ENCODE data around the gene OLFML2A.
"Not testable (repeated sequence)": the region's sequence is repeated elsewhere in the genome, so short reads cannot be mapped to it uniquely, and the experiment has no call there.

OLFML2A gene

DNA sequence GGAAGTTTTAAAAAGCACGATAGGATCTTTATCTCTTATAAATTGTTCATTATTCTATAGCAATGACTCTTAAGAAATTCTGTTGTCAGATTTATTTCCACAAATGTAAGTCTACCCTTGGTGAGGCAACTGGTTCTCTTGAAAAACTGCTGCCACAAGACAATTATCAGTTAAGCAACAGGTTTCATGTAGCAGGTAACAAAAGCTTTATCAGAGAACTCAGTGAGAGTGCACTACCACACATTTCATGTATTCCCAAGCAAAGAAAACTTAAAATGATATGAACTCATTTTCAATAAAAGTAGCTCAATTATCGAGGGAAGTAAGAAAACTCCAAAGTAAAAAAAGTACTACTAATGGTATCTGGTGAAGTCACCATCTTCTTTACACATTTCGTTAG, 15.2 kb upstream of the OLFML2A start:
- DNase-seq: no peak

DNA sequence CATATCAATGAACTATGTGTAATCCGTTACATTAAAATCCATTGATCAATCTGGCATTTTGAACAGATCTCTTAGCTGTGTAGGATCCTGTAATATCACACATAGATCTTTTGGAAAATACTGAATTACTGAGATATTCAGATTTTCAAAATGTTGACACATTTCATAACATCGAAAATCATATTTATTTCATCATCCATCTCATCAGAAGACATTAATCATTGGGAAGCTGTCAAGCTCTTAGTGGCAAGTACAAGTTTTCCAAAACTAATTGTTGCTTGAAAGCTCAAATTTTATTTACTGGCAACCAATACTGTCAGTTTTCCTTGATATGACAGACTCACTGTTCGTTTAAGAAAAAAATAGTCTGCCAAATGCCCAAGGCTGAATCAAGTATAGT, 14.3 kb upstream of the OLFML2A start:
- no peak for DNase-seq

DNA sequence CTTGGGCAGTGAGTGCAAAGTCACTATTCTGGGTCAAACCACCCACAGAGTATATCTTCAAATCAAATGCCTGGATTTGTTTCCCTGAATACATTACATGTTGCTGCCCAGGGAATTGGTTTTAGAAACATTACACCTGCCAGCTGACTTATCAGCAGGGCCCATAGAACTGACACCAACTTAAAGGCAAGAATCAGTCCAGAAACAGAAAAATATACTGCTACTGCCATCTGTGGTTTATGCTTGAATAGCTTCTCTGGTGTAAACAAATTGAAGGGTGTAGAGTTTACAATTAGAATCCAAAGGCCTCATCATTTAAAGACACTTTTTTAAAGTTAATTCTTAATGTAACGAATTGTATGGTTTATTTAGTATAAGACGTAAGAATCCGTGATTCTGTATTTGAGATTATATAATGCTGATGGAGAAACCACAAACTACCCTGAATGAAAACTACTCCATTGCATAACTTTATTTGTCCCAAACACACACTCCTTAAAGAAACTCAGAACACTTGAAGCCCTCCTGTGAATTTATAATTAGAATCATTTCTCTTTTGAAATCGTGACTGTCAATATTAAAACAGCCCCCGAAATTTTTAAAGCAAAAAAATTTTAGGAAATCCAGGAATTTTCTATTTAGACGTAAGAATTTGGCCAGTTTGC, 12.0 kb upstream of the OLFML2A start:
- DNase-seq: no peak

DNA sequence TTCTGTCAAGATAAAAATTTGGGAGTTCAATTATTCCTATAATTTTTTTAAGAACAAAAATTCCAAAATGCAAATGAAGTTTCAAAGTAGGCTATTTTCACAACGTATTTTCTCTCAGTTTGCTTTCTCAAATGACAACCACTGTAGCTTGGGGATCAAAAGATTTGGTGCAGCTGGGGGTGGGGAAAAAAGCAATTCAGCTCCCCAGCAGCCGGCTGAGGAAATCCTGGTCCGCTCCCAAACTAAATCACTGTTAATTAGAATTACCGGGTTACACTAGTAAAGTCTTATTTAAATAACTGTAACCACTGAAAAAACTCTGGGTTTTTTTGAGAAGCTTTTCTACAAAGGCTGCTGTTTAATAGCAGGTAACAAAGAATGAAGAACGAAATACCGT, 11.5 kb upstream of the OLFML2A start:
- no peak for DNase-seq

DNA sequence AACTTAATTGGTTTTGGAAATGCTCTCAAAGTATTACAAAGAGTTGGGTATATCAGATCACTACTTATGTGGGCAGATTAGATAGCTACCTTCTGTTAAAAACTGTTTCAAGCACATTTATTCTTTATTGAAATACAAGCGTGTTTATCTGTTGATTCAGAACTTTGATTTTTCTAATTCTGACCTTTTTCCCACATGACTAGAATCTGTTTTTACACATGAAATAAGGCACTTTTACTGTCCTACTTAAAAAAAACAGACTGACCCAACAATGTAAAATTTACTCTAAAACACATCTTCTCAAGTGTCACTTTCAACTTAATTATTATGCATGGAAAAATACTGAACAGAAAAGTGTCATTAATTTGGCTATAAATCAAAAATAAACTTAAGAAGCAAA, 10.6 kb upstream of the OLFML2A start:
- DNase-seq: no peak

DNA sequence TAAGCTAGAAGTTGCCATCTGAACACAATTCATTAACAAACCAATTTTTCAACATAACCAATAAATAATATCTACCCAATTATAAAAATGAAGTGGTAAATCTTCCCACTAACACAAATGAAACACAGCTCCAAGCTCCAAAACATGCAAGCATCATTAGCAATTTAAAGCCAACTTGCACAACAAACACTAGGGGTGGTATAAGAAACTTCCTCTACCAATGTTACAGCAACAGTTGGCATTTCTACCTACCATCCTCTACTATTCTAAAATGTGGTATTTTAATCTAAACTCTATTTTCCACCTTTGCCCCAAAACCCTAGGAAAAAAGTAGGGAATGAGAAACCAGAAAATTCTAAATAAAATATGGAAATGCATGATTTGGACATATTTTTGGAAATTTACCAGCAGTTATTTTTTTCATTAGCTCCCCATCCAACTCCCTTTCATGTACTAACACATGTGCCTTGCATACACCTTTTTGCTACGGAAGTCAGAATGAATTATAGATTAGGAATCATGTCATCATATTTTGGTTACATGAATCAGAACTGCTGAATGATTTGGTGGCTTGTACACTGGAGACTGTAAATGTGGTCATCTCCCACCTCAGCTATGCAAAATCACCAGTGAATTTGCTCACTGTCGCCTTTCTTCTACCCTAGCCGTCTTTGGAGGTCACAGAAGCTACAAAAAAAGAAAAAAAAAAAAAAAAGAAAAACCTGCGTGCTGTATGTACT, 9.9 kb upstream of the OLFML2A start:
- DNase-seq: no peak

DNA sequence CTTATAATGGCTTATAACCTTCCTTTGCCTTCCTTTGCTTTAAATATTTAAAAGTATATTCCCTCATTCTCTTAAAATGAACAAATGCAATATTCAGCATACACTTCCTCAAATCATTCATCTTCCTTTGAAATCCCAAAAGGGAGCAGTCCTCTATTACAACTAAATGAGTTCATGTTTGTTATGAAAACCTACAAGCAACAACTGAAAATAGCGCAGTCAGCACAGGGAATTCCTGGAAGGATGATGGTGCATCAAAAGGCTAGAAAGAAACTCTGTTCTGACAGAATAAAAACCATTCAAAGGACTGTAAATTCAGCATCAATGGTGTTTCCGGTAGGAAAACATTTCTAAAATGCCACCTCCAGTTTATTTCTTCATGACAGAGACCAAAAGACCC, 9.1 kb upstream of the OLFML2A start:
- DNase-seq: no peak

DNA sequence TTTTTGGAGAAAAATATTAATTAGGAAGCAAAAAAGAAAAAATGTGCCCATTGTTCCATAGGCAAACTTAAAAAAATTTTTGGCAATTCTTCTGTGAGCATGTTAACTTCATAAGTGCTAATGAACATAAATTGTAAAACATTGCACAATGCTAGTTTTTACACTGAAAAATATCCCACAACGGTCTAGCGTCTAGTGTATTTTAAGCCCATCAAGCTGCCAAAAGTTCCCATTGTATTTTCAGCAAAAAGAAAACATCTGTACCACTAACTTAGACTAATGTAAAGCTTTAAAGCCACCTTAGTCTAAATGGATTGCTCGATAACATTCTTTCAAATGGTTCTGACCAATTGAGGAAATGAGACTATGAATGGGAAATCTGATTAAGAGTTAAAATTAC, 8.6 kb upstream of the OLFML2A start:
- DNase-seq: no peak

DNA sequence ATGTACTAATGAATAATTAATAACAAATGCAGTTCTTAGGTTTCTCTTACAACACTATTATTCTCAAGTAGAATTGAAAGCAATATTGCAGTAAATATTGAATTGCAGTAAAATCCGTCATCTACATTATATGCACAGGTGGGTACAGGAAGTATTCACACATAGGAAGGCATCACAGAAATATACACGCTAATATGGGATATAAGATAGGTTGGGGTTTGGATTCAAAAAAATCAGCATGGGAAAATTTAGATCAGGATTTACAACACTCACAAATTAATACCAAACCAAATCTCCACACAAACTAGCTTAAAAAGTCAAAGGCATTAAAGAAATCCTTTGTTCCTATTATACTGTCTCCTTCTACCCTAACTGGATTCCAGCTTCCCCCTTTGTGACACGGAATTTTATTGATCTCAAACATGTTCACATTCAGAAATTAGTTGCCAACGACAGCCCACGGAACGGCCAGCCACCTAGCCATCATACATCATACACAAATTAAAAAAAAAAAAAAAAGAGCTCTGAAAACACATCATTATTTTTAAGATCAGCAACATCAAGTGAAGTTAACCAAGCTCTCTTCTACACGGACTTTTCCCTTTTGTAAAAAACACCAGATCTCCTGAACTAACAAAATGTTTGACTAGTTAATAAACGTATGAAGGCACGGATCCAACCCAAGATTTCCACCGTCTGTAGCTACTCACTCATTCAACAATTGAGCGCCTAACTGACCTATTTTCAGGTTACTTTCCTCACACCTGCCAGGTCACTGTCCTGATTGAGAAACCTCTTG, 8.0 kb upstream of the OLFML2A start:
- no peak for DNase-seq

DNA sequence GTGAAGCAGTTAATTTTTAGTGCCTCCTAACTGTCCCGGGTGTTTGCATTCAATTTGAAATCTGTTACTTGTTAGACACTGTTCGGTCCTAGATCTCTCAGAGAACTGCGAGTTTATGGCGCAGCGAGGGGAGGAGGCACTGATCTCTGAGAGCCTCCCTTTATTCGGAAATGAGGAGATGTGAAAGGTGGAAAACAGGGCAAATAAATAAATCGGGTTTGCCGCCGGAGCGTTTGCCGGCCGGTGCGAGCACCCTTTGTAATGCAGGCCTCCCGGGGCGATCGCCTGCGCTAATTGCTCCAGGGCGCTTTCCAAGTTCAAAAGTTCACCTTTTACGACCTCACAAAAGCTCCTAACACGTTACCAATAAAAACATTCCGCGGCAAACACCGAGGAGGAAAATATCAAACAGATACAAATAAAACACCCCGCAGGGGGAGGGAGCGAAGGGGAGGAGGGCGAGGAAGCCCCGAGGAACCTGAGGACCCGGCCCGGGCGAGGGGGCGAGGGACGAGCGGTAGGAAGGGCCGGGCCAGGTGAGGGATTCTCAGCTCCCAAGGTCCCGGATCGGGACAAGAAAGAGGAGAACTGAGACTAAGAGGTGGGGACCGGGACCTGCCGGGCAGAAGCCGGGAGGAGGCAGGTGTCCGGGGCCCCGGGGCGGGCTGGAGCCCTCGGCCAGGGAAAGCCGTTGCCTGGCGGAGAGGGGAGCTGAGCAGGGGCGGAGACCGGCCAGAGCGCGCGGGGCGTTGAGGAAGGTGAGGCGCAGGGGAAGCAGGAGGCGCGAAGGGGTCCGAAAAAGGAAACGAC, 7.2 kb upstream of the OLFML2A start:
- peak; percentile 66 for DNase-seq

DNA sequence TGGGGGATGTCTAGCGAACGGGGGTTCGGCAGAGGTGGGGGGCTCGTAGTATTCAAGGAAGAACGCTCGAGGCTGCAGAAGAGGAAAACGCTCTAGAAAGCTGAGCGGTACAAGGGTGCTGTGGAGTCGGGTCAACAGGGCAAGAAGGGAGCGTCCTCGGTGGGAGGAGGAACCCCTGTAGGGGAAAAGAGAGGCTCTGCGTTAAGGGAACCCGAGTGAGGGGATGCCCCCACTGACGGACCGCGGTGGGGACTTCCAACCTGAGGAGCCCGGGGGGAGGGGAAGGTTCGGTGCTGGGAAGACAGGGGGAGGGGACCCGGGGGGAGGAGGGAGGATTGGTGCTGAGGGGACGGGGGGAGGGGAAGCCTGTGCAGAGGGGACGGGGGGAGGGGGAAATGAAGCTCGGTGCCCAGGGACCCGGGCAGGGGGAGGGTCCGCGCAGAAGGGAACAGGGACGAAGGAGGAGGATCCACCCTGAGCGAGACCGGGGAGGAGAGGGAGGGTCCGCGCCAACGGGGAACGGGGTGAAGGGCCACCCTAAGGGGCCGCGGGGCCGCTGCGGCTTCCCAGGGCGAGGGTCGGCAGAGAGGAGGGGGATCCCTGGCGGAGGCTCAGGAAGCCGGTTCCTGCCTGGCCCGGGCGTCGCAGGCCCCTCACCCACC, 6.4 kb upstream of the OLFML2A start:
- DNase-seq: no peak

DNA sequence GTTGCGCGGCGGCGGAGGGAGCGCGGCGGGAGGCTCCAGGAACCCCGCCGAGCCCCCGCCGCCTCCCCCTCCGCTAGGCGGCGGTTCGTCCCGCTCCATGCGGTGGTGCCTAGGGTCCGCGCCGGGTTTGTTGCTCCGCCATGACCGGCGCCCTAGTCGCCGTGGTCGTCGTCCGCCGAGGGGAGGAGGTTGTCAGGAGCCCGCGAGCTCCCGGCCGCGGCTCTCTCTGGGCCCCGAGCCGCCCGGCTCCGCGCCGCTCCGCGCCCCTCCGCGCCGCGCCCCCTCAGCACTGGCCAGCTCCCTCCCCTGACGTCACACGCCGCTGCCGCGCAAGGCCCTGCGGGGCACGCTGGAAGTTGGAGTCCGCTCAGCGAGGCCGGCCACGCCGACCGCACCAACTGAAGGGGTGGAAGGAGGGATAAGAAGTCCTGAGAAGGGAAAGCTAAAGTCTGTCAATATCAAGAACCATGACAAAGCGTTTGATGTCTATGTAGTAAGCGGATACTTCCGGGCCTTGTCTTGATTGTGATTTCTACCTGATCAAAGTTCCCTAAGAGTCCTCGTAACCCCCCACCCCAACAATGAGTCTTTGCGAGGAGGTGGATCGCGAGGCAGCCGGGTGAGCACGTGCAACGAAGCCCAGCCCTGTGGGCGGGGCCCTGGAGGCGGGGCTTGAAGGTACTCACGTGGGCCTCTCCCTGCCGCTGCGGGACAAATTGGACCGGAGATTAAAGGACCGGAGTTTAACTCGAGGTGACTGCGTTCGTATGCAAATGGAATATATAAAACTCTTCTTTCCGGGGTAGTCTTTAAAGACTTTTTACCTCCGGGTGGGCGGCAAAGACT, 5.7 kb upstream of the OLFML2A start, which contains the start of gene NR6A1:
NR6A1 (minus strand) TSS at position 291 of the 846 bp plus-strand sequence.
- peak; percentile 95 for DNase-seq

DNA sequence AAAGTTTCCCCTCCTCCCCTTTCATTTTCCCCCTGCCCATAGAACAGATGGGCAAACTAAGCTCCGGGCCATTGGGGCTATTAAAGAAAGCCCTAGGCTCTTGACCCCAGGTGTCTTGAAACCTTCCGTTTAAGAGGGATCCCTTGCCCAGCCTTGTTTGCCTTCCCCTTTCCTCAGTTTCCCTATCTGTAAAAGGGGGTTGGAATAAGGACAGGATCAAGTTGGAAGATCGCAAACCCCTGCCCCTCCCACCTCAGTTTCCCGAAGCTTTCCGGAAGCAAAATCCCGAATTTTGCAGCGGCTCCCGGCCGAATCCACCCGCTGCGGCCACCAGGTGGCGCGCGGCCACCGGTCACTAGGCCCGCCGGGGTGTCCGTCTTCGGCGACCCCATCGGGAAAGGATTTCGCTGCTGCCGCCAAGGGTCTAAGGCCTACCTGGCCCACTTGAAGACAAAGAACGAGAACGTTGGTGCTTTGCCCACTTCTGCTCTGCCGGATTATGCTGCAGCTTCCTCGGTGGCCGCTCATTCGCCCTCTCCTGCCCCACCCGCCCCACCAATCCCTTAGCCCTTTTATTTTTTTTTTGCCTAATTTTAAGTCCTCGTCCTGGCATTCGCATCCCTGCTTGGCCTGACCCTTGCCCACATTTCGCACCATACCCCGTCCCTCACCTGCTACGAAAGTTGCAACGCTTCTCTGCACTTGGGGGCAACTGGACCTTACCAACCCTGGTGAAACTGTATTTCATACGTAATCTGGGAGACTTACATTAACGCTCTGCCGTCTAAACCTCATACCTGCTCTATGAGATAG, 4.9 kb upstream of the OLFML2A start:
- peak; percentile 80 for DNase-seq

DNA sequence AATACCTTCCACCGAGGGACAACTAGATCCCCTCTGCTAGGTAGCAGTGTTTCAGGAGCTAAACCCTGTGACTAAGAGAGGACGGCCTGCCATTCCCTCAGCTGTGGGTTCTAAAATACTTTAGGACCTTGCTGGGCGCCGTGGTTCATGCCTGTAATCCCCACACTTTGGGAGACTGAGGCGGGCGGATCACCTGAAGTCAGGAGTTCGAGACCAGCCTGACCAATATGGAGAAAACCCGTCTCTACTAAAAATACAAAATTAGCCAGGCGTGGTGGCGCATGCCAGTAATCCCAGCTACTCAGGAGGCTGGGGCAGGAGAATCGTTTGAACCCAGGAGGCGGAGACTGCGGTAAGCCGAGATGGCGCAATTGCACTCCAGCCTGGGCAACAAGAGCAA, 4.1 kb upstream of the OLFML2A start:
- not testable (repeated sequence) for DNase-seq

DNA sequence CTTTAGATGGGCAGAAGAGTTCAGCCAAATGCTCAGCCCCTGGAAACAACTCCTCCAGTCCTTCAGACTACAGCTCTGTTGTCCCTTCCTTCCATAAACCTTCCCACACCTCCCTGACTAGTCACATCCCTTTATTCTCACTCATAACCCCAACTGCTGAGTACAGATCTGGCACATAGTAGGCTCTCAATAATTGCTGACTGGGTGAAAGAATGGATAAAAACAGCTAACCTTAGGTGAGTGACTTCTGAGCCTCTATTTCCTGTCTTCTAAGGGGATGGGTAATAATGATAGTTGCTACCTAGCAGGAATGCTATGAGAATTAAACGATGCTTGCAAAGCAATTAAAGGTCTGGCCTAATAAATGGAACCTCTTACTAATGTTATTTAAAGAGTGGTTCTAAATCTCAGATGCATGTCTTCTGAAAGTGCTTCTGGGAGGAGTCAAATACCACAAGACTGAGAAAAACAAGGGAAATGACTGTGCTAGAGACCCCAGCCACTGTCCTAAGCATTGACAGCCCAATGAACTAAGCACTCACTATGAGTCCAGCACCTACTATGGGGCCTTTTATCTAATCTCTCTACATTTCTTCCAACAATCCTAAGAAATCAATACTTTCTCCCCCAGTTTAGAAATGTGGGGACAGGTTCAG, 3.3 kb upstream of the OLFML2A start:
- no peak for DNase-seq

DNA sequence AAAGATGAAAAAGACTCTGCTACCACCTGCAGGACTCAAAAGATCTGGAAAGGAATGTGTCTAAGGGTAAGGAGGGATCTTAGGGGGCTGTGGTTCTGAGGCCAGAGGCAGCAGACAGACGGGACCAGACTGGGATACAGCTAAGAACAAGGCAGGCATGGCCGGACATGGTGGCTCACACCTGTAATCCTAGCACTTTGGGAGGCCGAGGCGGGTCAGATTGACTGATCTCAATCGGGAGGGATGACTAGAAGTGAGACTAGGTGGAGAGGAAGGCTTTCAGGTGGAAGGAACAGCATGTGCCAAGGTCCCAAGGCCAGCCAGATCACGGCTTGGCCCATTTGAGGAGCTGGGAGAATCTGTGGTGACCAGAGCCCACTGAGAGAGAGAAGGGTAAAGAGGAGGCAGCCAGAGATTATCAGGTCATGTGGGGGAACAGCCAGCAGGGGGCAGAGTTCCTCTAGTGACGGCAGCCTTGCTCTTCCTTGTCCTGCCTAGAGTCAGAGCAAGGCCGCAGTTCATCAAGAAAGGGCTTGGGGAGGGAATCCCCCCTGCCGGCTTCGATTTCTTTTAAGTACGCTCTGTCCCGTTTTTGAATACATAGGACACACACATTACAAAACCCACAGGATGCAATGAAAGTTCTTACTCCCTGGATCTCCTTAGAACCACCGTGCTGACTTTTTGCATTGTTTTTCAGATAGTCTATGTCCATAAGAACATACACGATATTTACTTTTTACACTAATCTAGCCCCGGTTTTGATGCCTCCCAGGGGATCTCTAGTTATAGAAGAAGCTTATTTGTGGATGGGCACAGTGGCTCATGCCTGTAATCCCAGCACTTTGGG, 2.6 kb upstream of the OLFML2A start:
- peak; percentile 96 for DNase-seq

DNA sequence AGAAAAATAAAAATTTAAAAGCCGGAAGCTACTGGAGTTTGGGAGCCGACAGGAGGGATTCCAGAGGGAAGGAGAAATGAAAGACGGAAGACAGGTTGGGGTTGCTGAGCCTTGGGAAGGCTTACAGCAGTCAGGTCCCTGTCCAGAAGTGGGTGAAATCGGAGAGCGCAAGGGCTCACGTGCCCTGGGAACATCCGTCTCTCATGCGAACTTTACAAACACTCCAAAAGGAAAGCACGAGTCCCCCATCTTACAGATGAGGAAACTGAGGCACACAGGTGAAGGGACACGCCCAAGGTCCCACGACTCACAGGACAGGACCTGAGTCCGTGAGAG, 347 bp upstream of the OLFML2A start:
- DNase-seq: peak; percentile 43

DNA sequence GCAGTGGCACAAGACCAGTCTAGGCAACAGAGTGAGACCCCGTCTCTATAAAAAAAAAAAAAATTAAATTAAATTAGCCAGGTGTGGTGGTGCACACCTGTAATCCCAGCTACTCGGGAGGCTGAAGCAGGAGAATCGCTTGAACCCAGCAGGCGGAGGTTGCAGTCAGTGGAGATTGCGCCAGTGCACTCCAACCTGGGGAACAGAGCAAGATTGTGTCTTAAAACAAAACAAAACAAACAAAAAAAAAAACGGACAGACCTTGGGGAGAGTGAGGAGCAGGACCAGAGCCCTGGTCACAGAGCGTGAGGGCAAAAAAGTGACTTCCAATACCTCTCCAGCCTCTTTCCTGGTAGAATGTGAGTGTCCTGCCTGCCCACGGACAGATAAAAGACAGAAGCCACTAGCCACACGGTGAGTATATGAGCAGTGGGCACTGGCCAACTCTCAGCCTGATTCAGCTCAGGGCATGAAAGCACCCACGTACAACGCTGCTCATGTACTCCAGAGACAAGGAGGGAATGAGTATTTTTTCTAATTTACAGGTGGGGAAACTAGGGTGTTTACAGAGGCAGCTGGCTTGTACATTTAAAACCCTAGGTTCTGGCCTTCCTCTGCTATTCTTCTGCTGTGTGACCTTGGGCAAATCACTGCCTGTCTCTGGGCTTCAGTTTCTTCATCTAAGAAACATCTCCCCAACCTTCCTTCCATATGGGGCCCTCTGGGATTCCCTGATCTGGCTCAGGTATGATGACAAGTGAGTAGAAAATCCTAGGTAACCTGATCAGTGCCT, 1.8 kb downstream of the OLFML2A start:
- DNase-seq: peak; percentile 39
